GM12892 (cell line): ENCODE data around the gene CLDN5.

ENCODE experiments used
- POLR2A ChIP-seq: IDR thresholded peaks from 2 replicates; pipeline ENCODE4 v1.6.1; 2011; ENCODE audit warnings: low read depth, low read length, control low read depth
- TAF1 ChIP-seq: IDR thresholded peaks from 2 replicates; pipeline ENCODE4 v1.6.1; 2011; ENCODE audit warnings: low read depth, mild to moderate bottlenecking, control low read depth, low read length, borderline replicate concordance

GRCh38 chr22:19501897-19502447 lies 22.2 kb downstream of the CLDN5 start:
- TF ChIP-seq TAF1 (no peak), POLR2A (no peak)
